CD4-positive, alpha-beta T cell treated with Interleukin-2 at 100 ng/mL for 4 hours (primary cell): ENCODE data around the gene KCTD12.
A peak's percentile ranks its signal among the peaks of the same experiment; 100 is the strongest.

Experiments
- DNase-seq: peaks from one replicate; pipeline ENCODE4 v3.0.0-alpha.2; 2020; ENCODE audit warnings: low spot score

KCTD12 gene

GRCh38 chr13:76887076-76887563 lies 915 bp upstream of the KCTD12 start:
- no peak for DNase-seq

DNA sequence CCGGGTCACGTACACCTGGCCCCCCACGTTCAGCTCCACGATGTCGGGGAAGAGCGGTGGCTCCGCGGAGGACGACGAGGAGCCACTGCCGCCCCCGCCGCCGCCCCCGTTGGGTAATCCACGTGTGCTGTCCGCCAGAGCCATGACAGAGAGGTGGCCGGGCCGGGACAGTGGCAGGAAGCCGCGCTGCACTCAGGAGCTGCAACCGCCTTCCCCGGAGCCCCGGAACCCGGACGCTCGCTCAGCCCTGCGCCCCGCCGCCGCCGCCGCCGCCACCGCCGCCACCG lies 257 bp downstream of the KCTD12 start:
- no peak for DNase-seq

DNA sequence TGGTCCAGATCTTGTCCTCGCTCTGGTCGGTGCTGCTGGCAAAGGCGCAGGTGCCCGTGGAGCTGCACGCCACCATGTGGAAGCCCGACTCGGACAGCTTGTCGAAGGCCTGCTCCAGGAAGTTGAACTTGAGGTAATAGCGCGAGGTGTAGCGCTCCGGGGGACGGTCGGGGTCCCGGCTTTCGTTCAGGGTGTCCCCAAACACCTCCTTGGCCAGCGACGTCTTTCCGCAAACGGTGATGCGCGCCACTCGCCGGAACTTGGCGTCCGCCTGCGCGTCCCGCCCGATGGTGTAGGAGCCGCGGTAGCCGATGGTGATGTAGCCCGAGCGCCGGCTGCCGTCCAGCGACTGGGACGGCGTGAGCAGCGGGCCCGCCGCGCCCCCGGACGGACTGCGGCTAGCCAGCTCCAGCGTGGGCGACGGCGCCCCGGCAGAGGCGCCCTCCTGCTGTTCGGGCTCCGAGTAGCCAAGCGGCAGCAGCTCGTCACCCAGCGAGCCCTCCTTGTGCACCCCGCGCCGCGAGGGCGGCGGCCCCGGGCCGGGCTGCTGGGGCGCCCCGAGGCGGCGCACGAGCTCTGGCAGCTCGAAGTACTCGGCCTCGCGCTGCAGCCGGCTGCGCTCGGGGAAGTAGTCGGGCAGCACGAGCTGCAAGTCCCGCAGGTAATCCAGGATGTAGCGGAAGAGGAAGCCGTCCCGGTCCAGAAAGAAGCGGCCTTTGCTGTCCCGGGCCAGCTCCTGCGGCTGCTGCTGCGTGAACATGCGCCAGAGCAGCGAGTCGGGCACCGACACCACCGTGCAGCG lies 801 bp downstream of the KCTD12 start:
- peak; percentile 49 for DNase-seq

GRCh38 chr13:76884907-76885202 lies 1.4 kb downstream of the KCTD12 start:
- no peak for DNase-seq

DNA sequence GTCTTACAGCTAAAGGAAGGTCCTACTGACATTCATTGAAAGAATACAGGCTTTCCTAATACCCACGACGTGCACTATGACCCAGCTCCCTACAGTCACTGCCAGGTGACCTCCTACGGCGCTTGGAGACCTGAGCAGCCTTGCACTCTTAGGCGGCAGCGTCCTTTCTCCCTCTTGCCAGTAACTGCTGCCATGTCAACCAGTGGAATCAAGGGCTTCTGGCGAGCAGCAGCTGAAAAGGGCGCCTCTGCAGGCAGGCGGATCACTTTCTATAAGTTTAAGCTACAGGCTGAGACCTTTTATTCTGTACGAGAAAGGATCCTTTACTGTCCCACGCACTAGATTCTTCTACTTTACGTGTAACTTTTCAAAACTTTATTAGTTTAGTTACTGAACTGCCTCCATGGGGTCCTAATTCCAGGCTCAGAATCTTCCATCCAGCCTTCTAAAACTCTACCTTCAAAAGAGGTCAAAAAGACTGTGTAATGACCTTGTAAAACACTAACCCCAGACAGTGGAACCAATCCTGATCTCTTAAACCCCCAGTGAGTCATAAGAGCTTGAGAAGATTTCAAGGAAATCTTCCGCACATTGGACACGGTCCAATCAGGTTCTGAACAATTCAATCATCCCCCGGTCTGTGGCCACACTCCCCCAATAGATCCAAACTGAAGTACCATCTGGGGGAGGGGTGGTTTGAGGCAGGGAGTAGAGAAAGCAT lies 1.9 kb downstream of the KCTD12 start:
- DNase-seq = peak; percentile 7

- no peak for DNase-seq
Observed at GRCh38 chr13:76883236-76883635, 3.0 kb downstream of the KCTD12 start.

GRCh38 chr13:76882431-76882830 lies 3.8 kb downstream of the KCTD12 start:
- no peak for DNase-seq

DNA sequence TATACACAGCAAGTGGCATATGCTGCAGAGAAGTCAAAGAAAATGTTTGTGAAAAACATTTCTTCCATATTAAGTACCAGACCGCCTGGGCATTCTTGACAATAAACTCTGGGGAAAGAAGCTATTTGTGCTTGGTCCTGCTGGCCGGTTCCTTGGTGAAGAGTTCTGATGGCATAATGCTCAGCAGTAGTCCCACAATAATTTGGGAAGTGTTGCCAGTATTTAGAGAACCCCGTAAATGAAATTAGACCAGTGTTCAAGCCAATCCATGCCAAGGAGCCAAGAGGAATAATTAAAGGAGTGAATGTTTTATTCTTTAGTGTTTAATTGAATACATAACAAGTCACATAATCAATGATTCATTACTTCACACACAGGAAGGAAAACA lies 6.3 kb downstream of the KCTD12 start:
- no peak for DNase-seq

GRCh38 chr13:76879203-76879882 lies 6.9 kb downstream of the KCTD12 start:
- DNase-seq = peak; percentile 77

DNA sequence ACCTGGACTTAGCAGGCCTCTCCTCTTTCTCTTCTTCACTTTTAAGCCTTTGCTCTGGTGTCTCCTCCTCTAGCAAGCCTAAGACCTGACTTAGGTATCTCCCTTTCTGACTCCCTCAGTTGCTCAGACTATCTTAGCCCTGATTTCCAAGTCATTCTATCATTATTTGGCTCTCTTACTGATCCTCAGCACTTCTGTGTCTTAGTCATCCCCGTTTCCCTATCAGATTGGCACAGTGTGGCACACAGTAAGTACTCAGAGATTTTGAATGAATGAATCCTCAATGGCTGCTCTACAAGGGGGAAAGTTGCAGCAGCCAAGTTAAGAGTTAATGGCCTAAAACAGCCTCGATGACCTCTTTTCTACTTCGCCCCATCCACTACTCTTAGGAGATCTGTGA lies 8.2 kb downstream of the KCTD12 start:
- DNase-seq = no peak

- no peak for DNase-seq
Observed at GRCh38 chr13:76875271-76875815, 10.9 kb downstream of the KCTD12 start.

DNA sequence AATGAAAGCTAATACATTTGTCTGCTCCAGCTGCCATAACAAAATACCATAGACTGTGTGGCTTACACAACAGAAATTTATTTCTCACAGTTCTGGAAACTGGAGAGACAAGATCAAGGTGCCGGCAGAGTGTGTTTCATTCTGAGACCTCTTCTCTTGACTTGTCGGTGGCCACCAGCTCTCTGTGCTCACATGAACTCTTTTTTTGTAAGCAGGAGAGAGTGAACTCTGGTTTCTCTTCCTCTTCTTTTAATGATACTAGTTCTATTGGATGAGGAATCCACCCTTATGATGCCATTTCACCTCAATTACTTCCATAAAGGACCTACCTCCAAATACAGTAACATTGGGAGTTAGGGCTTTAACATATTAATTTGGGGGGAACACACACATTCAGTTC lies 11.7 kb downstream of the KCTD12 start:
- DNase-seq = no peak

DNA sequence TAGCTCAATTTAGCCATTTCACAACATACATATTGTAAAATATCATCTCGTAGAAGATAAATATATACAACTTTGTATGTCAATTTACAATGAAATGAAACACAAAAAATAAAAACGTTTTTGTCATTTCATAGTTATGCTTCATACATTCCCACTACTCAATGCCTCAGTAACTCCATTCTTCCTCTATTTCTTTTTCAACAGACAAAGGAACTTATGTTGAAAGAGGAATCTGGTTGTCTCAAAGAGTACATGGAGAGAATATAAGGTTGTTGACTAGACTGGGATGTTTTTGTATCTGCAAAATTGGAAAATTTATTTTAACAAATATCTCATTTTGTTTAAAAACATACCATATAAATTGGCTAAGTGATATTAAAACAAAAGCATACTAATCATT lies 12.8 kb downstream of the KCTD12 start:
- no peak for DNase-seq

GRCh38 chr13:76872675-76873074 lies 13.5 kb downstream of the KCTD12 start:
- DNase-seq = no peak

DNA sequence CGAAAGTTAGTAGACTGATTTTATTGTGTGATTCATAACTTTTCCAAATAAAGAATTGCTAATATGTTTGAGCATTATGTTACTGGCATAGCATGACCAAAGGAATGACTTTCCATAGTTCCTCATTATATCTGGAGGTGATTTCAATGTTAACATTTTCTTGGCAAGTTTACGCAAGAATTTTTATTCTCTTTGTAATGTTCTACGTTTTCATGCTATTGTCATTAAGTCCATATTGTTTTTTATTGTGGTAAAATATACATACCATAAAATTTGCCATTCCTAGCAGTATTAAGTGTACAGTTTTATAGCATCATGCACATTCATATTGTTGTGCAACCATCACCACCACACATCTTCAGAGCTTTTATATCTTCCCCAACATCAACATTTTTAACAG lies 14.8 kb downstream of the KCTD12 start:
- no peak for DNase-seq

GRCh38 chr13:76868371-76868770 lies 17.8 kb downstream of the KCTD12 start:
- DNase-seq = no peak

DNA sequence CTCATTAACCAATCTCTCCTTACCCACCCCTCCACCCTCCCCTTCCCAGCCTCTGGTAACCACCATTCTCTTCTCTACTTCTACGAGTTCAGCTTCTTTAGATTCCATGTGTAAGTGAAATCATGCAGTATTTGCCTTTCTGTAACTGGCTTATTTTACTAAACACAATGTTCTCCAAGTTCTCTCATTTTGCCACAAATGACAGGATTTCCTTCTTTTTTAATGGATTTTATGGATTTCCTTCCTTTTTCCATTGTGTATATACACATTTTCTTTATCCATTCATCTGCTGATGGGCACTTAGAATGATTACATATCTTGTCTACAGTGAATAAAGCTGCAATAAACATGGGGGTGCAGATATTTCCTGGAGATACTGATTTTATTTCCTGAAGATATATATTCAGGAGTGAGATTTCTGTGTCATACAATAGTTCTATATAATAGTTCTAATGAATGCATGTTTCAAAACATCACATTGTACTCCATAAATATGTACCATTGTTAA lies 20.2 kb downstream of the KCTD12 start:
- DNase-seq = no peak

- no peak for DNase-seq
Observed at GRCh38 chr13:76865109-76865508, 21.1 kb downstream of the KCTD12 start.

- DNase-seq = no peak
Observed at GRCh38 chr13:76864259-76864658, 21.9 kb downstream of the KCTD12 start.

DNA sequence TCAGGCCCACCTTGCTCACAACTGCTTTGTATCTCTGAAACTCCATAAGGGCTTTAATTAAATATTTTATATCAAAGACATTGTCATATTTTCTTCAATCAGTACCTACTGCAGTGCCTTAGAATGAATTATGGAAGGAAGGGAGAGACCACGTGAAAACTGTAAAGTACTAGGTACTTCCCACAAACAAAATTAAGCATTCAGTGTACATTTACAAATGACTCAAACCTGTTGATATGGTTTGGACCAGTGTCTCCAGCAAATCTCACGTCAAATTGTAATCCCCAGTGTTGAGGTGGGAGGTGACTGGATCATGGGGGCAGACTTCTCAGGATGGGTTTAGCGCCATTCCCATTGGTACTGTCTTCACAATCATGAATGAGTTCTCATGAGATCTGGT lies 23.2 kb downstream of the KCTD12 start:
- DNase-seq = no peak

GRCh38 chr13:76861859-76862258 lies 24.3 kb downstream of the KCTD12 start:
- DNase-seq = no peak

DNA sequence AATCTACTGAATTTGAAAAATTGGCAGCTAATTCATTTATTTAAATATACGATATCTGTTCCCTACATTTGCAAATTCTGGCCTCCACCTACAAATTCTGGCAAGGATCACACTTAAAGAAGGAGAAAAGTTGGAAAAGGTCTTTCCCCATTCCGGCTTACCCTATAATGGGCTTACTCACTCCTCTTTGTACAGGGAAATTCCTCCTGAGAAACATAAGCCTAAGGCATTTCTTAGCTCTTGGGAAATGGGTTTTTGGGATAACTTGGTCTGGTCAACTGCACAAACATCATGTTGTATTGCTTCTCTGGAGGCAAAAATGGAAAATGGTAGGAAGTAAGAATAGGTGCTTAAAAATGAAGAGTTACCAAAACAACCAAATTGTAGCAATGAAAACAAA lies 25.5 kb downstream of the KCTD12 start:
- DNase-seq = no peak

DNA sequence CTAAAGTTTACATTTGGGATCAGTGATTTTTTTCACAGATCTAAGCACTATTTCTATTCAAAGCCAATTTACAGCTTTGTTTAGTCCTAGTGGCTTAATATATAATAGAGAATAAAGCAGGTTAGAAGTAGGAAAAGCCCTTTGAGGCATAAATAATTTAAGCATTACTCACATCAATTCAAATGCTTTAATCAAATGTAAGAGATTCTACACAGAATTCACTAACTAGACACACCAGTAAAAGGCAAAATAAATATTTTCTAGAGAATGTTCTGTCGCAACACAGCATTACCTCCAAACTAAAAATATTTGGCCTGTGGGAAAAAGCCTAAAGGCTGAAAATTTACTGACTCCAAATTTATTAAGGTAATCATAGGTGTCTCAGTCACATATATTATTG lies 31.3 kb downstream of the KCTD12 start:
- DNase-seq = no peak
